Measurements from ENCODE around the gene CAPN8. TPM values are rescaled to one million over a fixed set of nuclear protein-coding genes. Genes with fewer than 3 reads are reported as not detected.

The CAPN8 gene
- total RNA-seq, 1 donor from 2014 or later = 83.5 TPM

GRCh38 chr1:223712194-223712849, 46.8 kb upstream of the CAPN8 start, which contains the start of gene CAPN2:
Gene CAPN2 (plus strand): TSS chr1:223712539. CDS start chr1:223712641, 102 bp downstream.
- TF ChIP-seq CTCF (IDR thresholded peaks at IDR 0.05) = peak; percentile 68
- Histone ChIP-seq H3K36me3 (no peaks in the 10 kb centered on the region), H3K4me1 (peaks cover 56% of the 10 kb centered on the region), H3K9me3 (no peaks in the 10 kb centered on the region), H3K27ac (peak within 1 kb of the TSS; percentile 98), H3K4me3 (peak within 1 kb of the TSS; percentile 78), H3K27me3 (no peaks in the 10 kb centered on the region)
- intact Hi-C loops (cut with DNase I) = no loop called here
- ATAC-seq = peak; percentile 93
- DNase-seq = peak; percentile 93

GRCh38 chr1:223711747-223712193, 46.3 kb upstream of the CAPN8 start:
- no peak for DNase-seq
- no peaks in the 10 kb centered on the region for H3K36me3 ChIP-seq
- ATAC-seq = no peak
- no peaks in the 10 kb centered on the region for H3K27me3 ChIP-seq
- peaks cover 56% of the 10 kb centered on the region for H3K4me1 ChIP-seq
- TF ChIP-seq CTCF (IDR thresholded peaks at IDR 0.05) = no peak
- H3K4me3 ChIP-seq = peak overlapping the region; percentile 78
- no peaks in the 10 kb centered on the region for H3K9me3 ChIP-seq
- peak overlapping the region; percentile 98 for H3K27ac ChIP-seq
- intact Hi-C loops (cut with DNase I) = loop anchor here (2.0 kb wide), 1 partner anchor 37 kb away; no protein-coding TSS in a partner anchor

GRCh38 chr1:223711173-223711572, 45.7 kb upstream of the CAPN8 start:
- Histone ChIP-seq H3K36me3 (no peaks in the 10 kb centered on the region), H3K4me1 (peaks cover 55% of the 10 kb centered on the region), H3K27ac (no peak overlapping the region), H3K9me3 (no peaks in the 10 kb centered on the region), H3K27me3 (no peaks in the 10 kb centered on the region), H3K4me3 (no peak overlapping the region)
- intact Hi-C loops (cut with DNase I) = loop anchor here (2.0 kb wide), 1 partner anchor 38 kb away; no protein-coding TSS in a partner anchor
- ATAC-seq = no peak
- TF ChIP-seq CTCF (IDR thresholded peaks at IDR 0.05) = no peak
- DNase-seq = no peak

GRCh38 chr1:223710179-223711133, 45.0 kb upstream of the CAPN8 start:
- ATAC-seq = no peak
- Histone ChIP-seq H3K9me3 (no peaks in the 10 kb centered on the region), H3K27me3 (no peaks in the 10 kb centered on the region), H3K36me3 (no peaks in the 10 kb centered on the region), H3K27ac (no peak overlapping the region), H3K4me1 (peaks cover 53% of the 10 kb centered on the region), H3K4me3 (no peak overlapping the region)
- DNase-seq = no peak
- intact Hi-C loops (cut with DNase I) = loop anchor here (2.0 kb wide), 1 partner anchor 38 kb away; no protein-coding TSS in a partner anchor
- TF ChIP-seq CTCF (IDR thresholded peaks at IDR 0.05) = no peak

GRCh38 chr1:223709598-223709997, 44.1 kb upstream of the CAPN8 start:
- H3K27me3 ChIP-seq = no peaks in the 10 kb centered on the region
- no peak overlapping the region for H3K4me3 ChIP-seq
- ATAC-seq = no peak
- peak; percentile 28 for TF ChIP-seq CTCF (IDR thresholded peaks at IDR 0.05)
- no peak for DNase-seq
- intact Hi-C loops (cut with DNase I) = no loop called here
- no peaks in the 10 kb centered on the region for H3K9me3 ChIP-seq
- no peaks in the 10 kb centered on the region for H3K36me3 ChIP-seq
- H3K4me1 ChIP-seq = peaks cover 53% of the 10 kb centered on the region
- no peak overlapping the region for H3K27ac ChIP-seq

All from upper lobe of right lung (tissue), 1 donor.